Hepatocyte (in vitro differentiated cells): Measurements from ENCODE around the gene LEMD2. TPM values are rescaled to one million over a fixed set of nuclear protein-coding genes. Genes with fewer than 3 reads are reported as not detected.

Experiments
- DNase-seq: peaks from one replicate; pipeline ENCODE4 v3.0.0-alpha.2; 2016; ENCODE audit warnings: low spot score
- H2AFZ ChIP-seq: fragments of 200-600 bp; sonication (generic); 2 replicates; pipeline ENCODE4 v1.6.0; 2016; ENCODE audit warnings: antibody characterized with exemption, mild to moderate bottlenecking
- H3K27ac ChIP-seq: fragments of 200-600 bp; sonication (generic); 2 replicates; pipeline ENCODE4 v1.5.1; 2016; ENCODE audit warnings: mild to moderate bottlenecking
- H3K27me3 ChIP-seq: fragments of 200-600 bp; sonication (generic); 2 replicates; pipeline ENCODE4 v1.6.1; 2016
- H3K36me3 ChIP-seq: fragments of 200-600 bp; sonication (generic); replicated peaks from 2 replicates; pipeline ENCODE4 v1.5.1; 2016; ENCODE audit warnings: low read depth; ENCODE audit not compliant: insufficient read depth
- H3K4me1 ChIP-seq: fragments of 200-600 bp; sonication (generic); 2 replicates; pipeline ENCODE4 v1.5.1; 2016; ENCODE audit warnings: mild to moderate bottlenecking, moderate library complexity; ENCODE audit not compliant: insufficient read depth
- H3K4me2 ChIP-seq: fragments of 200-600 bp; sonication (generic); 2 replicates; pipeline ENCODE4 v1.6.0; 2016
- H3K4me3 ChIP-seq: fragments of 200-600 bp; sonication (generic); 2 replicates; pipeline ENCODE4 v1.5.1; 2016; ENCODE audit warnings: mild to moderate bottlenecking
- H3K79me2 ChIP-seq: fragments of 200-600 bp; sonication (generic); 2 replicates; pipeline ENCODE4 v1.6.0; 2017; ENCODE audit warnings: mild to moderate bottlenecking
- H3K9me2 ChIP-seq: fragments of 200-600 bp; sonication (generic); replicated peaks from 2 replicates; pipeline ENCODE4 v1.6.0; 2017; ENCODE audit warnings: mild to moderate bottlenecking; ENCODE audit not compliant: insufficient read depth
- H3K9me3 ChIP-seq: fragments of 200-600 bp; sonication (generic); 2 replicates; pipeline ENCODE4 v1.5.1; 2016; ENCODE audit warnings: low read depth, mild to moderate bottlenecking
- H4K20me1 ChIP-seq: fragments of 200-600 bp; sonication (generic); 2 replicates; pipeline ENCODE4 v1.6.0; 2016; ENCODE audit warnings: mild to moderate bottlenecking; ENCODE audit not compliant: insufficient read depth, poor library complexity, severe bottlenecking
- CTCF ChIP-seq: fragments of 200-600 bp; sonication (generic); IDR thresholded peaks from 2 replicates; pipeline ENCODE4 v1.5.1; 2016; ENCODE audit warnings: antibody characterized with exemption, mild to moderate bottlenecking; ENCODE audit not compliant: poor library complexity
- EZH2 ChIP-seq: fragments of 200-600 bp; sonication (generic); IDR thresholded peaks from 2 replicates; pipeline ENCODE4 v1.6.1; 2016; ENCODE audit warnings: antibody characterized with exemption, mild to moderate bottlenecking, borderline replicate concordance
- EZH2phosphoT487 ChIP-seq: fragments of 200-600 bp; sonication (generic); IDR thresholded peaks from one replicate; pipeline ENCODE4 v1.6.1; 2018; ENCODE audit warnings: antibody characterized with exemption, mild to moderate bottlenecking, low read depth, moderate library complexity; ENCODE audit not compliant: unreplicated experiment, severe bottlenecking
- WGBS: methylation state at CpG from one replicate; pipeline ENCODE4 v1.1.6; 2016; ENCODE audit warnings: low lambda C conversion rate; ENCODE audit errors: missing lambda C conversion rate; 5-methylcytosine and 5-hydroxymethylcytosine counted together
- polyA plus RNA-seq: library from polyadenylated mRNA; unstranded; fragments of >200 nt; fragmentation: Nextera tagmentation; extraction: Ambion mirVana; gene quantifications from 2 replicates; pipeline ENCODE4 v1.2.1, GENCODE V29; 2016
- total RNA-seq: library from RNA; depleted of rRNA; stranded (reverse); fragments of >200 nt; gene quantifications from 2 replicates; pipeline ENCODE4 v1.2.3, GENCODE V29; 2014

LEMD2 gene
- total and polyA plus RNA-seq, 2 experiments from 2014 or later = 38.1 to 66.3 TPM

GRCh38 chr6:33772082-33772830, 16.7 kb downstream of the LEMD2 start:
- no peaks in the 10 kb centered on the region for H3K27me3 ChIP-seq
- no peaks in the 10 kb centered on the region for H3K9me3 ChIP-seq
- peak overlapping the region; percentile 57 for H3K4me2 ChIP-seq
- H3K4me1 ChIP-seq = peaks cover 33% of the 10 kb centered on the region
- H3K9me2 ChIP-seq = no peaks in the 10 kb centered on the region
- H3K27ac ChIP-seq = peak overlapping the region; percentile 51
- H4K20me1 ChIP-seq = no peaks in the 10 kb centered on the region
- H2AFZ ChIP-seq = no peak overlapping the region
- WGBS = 73% methylated on average over 23 of the region's 24 CpGs
- H3K79me2 ChIP-seq = no peaks in the 10 kb centered on the region
- no peak overlapping the region for H3K4me3 ChIP-seq
- peak; percentile 53 for DNase-seq
- TF ChIP-seq EZH2 (no peak), EZH2phosphoT487 (no peak), CTCF (no peak)
- no peaks in the 10 kb centered on the region for H3K36me3 ChIP-seq

- peak; percentile 94 for DNase-seq
- H3K4me1 ChIP-seq = peaks cover 33% of the 10 kb centered on the region
- H3K27me3 ChIP-seq = no peaks in the 10 kb centered on the region
- H3K9me3 ChIP-seq = no peaks in the 10 kb centered on the region
- TF ChIP-seq EZH2 (no peak), CTCF (peak; percentile 99)
- H3K4me3 ChIP-seq = no peak overlapping the region
- peak overlapping the region; percentile 57 for H3K4me2 ChIP-seq
- no peaks in the 10 kb centered on the region for H3K36me3 ChIP-seq
- 10% methylated on average over 45 of the region's 47 CpGs for WGBS
- H4K20me1 ChIP-seq = no peaks in the 10 kb centered on the region
- H3K79me2 ChIP-seq = no peaks in the 10 kb centered on the region
- H2AFZ ChIP-seq = no peak overlapping the region
- peak overlapping the region; percentile 84 for H3K27ac ChIP-seq
- H3K9me2 ChIP-seq = no peaks in the 10 kb centered on the region
These were observed 17.5 kb downstream of the LEMD2 start for GRCh38 chr6:33771146-33772081.

- Histone ChIP-seq H3K79me2 (no peaks in the 10 kb centered on the region), H3K9me2 (no peaks in the 10 kb centered on the region), H3K27ac (peak overlapping the region; percentile 84), H2AFZ (no peak overlapping the region), H3K36me3 (no peaks in the 10 kb centered on the region), H3K9me3 (no peaks in the 10 kb centered on the region), H3K4me1 (peaks cover 33% of the 10 kb centered on the region), H3K4me2 (peak overlapping the region; percentile 19), H3K4me3 (no peak overlapping the region), H3K27me3 (no peaks in the 10 kb centered on the region), H4K20me1 (no peaks in the 10 kb centered on the region)
- 50% methylated on average over 3 of the region's 3 CpGs for WGBS
- TF ChIP-seq CTCF = no peak
- no peak for TF ChIP-seq EZH2
- TF ChIP-seq EZH2phosphoT487 = no peak
- DNase-seq = no peak
These were observed 18.1 kb downstream of the LEMD2 start for GRCh38 chr6:33770833-33771145.
